OCI-LY1 (cell line): ENCODE results near the gene SERPINA1.

Source experiments
- H2AFZ ChIP-seq: fragments of 200-600 bp; sonication (generic), shearing (Covaris generic); 2 replicates; pipeline ENCODE4 v1.6.0; 2014; ENCODE audit warnings: antibody characterized with exemption, mild to moderate bottlenecking, low read length
- H3F3A ChIP-seq: fragments of 200-600 bp; sonication (generic), shearing (Covaris generic); 2 replicates; pipeline ENCODE4 v1.6.0; 2014; ENCODE audit warnings: mild to moderate bottlenecking, antibody characterized with exemption, low read length, moderate library complexity; ENCODE audit not compliant: insufficient read depth
- H3K27ac ChIP-seq: fragments of 200-600 bp; sonication (generic); 2 replicates; pipeline ENCODE4 v1.5.1; 2014; ENCODE audit warnings: low read length, mixed run types, mild to moderate bottlenecking, low read depth; ENCODE audit not compliant: poor library complexity, severe bottlenecking
- H3K27me3 ChIP-seq: fragments of 200-600 bp; sonication (generic); 2 replicates; pipeline ENCODE4 v1.6.0; 2014; ENCODE audit warnings: antibody characterized with exemption, mild to moderate bottlenecking, low read length, moderate library complexity; ENCODE audit not compliant: insufficient read depth
- H3K36me3 ChIP-seq: fragments of 200-600 bp; sonication (generic); 2 replicates; pipeline ENCODE4 v1.6.1; 2014; ENCODE audit warnings: mild to moderate bottlenecking, antibody characterized with exemption, low read length, moderate library complexity, mixed read lengths; ENCODE audit not compliant: insufficient read depth
- H3K4me1 ChIP-seq: fragments of 200-600 bp; sonication (generic); 2 replicates; pipeline ENCODE4 v1.5.1; 2014; ENCODE audit warnings: mild to moderate bottlenecking, low read length, moderate library complexity; ENCODE audit not compliant: insufficient read depth, severe bottlenecking
- H3K4me2 ChIP-seq: fragments of 200-600 bp; sonication (generic), shearing (Covaris generic); 2 replicates; pipeline ENCODE4 v1.6.1; 2014; ENCODE audit warnings: low read length
- H3K4me3 ChIP-seq: fragments of 200-600 bp; sonication (generic); 2 replicates; pipeline ENCODE4 v1.5.1; 2014; ENCODE audit warnings: low read length, low read depth, mild to moderate bottlenecking, mixed read lengths; ENCODE audit not compliant: poor library complexity, severe bottlenecking
- H3K79me2 ChIP-seq: fragments of 200-600 bp; shearing (Covaris generic); 2 replicates; pipeline ENCODE4 v1.6.1; 2016; ENCODE audit warnings: mixed run types, low read length, mixed read lengths; ENCODE audit not compliant: insufficient read depth
- H3K9ac ChIP-seq: fragments of 200-600 bp; sonication (generic), shearing (Covaris generic); 2 replicates; pipeline ENCODE4 v1.6.1; 2014; ENCODE audit warnings: mild to moderate bottlenecking, low read length, mixed read lengths
- H3K9me2 ChIP-seq: fragments of 200-600 bp; sonication (generic), shearing (Covaris generic); 2 replicates; pipeline ENCODE4 v1.6.1; 2014; ENCODE audit warnings: low read depth, mild to moderate bottlenecking, low read length, mixed read lengths
- H3K9me3 ChIP-seq: fragments of 200-600 bp; shearing (Covaris generic); 2 replicates; pipeline ENCODE4 v1.6.1; 2014; ENCODE audit warnings: low read length, mixed read lengths
- H4K20me1 ChIP-seq: fragments of 200-600 bp; sonication (generic), shearing (Covaris generic); 2 replicates; pipeline ENCODE4 v1.6.0; 2016; ENCODE audit warnings: mild to moderate bottlenecking, low read length; ENCODE audit not compliant: insufficient read depth
- EZH2 ChIP-seq: fragments of 200-600 bp; sonication (generic), shearing (Covaris generic); IDR thresholded peaks from 2 replicates; pipeline ENCODE4 v1.8.0; 2017; ENCODE audit warnings: borderline replicate concordance, mixed run types, mild to moderate bottlenecking, antibody characterized with exemption, low read length, moderate library complexity, mixed read lengths
- TF ChIP-seq, protein P1 (sequence below): fragments of 200-600 bp; sonication (generic), shearing (Covaris generic); IDR thresholded peaks from 2 replicates; pipeline ENCODE4 v1.5.1; 2017; ENCODE audit warnings: mild to moderate bottlenecking, antibody characterized with exemption, low read length, moderate library complexity, mixed read lengths

Gene SERPINA1

GRCh38 chr14:94382099-94382715 lies 6.2 kb downstream of the SERPINA1 start:
- Histone ChIP-seq H3K9me3 (no peaks in the 10 kb centered on the region), H3K27ac (no peak overlapping the region), H4K20me1 (no peaks in the 10 kb centered on the region), H3F3A (no peaks in the 10 kb centered on the region), H3K36me3 (no peaks in the 10 kb centered on the region), H2AFZ (no peak overlapping the region), H3K79me2 (no peaks in the 10 kb centered on the region), H3K4me3 (no peak overlapping the region), H3K9ac (no peak overlapping the region), H3K27me3 (0 out of 2 replicates have a peak, but pooled peaks cover 3% of the 10 kb centered on the region), H3K4me1 (no peaks in the 10 kb centered on the region), H3K4me2 (no peak overlapping the region), H3K9me2 (no peaks in the 10 kb centered on the region)
- TF ChIP-seq EZH2, result no peak
- TF ChIP-seq, protein P1, sequence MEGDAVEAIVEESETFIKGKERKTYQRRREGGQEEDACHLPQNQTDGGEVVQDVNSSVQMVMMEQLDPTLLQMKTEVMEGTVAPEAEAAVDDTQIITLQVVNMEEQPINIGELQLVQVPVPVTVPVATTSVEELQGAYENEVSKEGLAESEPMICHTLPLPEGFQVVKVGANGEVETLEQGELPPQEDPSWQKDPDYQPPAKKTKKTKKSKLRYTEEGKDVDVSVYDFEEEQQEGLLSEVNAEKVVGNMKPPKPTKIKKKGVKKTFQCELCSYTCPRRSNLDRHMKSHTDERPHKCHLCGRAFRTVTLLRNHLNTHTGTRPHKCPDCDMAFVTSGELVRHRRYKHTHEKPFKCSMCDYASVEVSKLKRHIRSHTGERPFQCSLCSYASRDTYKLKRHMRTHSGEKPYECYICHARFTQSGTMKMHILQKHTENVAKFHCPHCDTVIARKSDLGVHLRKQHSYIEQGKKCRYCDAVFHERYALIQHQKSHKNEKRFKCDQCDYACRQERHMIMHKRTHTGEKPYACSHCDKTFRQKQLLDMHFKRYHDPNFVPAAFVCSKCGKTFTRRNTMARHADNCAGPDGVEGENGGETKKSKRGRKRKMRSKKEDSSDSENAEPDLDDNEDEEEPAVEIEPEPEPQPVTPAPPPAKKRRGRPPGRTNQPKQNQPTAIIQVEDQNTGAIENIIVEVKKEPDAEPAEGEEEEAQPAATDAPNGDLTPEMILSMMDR, result no peak

GRCh38 chr14:94381149-94382030 lies 7.0 kb downstream of the SERPINA1 start:
- TF ChIP-seq, protein P1, result no peak
- no peak for TF ChIP-seq EZH2
- Histone ChIP-seq H3K9me2 (no peaks in the 10 kb centered on the region), H3F3A (no peaks in the 10 kb centered on the region), H3K4me1 (no peaks in the 10 kb centered on the region), H3K4me3 (no peak overlapping the region), H3K4me2 (no peak overlapping the region), H3K9me3 (no peaks in the 10 kb centered on the region), H4K20me1 (no peaks in the 10 kb centered on the region), H3K27ac (no peak overlapping the region), H2AFZ (no peak overlapping the region), H3K36me3 (no peaks in the 10 kb centered on the region), H3K79me2 (no peaks in the 10 kb centered on the region), H3K9ac (no peak overlapping the region), H3K27me3 (0 out of 2 replicates have a peak, but pooled peaks cover 3% of the 10 kb centered on the region)

DNA sequence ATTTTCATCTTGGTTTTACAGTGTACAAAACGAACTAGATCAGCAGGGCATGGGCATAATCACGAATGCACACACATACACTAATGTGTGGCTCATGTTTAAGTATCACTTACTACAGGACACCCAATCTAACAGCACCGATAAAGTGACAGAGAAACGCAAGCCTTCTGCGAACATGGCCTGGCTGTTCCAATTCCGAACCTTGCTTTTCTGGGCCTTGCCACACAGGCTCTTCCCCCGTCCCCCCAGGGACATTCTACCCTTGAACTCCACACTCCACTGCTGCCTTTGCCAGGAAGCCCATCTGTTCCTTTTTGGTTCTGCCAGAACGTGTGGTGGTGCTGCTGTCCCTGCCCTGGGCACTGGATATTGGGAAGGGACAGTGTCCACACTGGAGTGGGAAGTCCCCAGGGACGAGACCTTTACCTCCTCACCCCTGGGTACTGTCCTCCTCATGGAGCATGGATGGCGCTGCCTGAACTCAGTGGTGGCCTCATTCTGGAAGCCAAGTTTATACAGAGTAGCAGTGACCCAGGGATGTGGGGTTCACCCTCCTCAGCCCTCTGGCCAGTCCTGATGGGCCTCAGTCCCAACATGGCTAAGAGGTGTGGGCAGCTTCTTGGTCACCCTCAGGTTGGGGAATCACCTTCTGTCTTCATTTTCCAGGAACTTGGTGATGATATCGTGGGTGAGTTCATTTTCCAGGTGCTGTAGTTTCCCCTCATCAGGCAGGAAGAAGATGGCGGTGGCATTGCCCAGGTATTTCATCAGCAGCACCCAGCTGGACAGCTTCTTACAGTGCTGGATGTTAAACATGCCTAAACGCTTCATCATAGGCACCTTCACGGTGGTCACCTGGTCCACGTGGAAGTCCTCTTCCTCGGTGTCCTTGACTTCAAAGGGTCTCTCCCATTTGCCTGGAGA lies 7.9 kb downstream of the SERPINA1 start:
- Histone ChIP-seq H3K9me3 (no peaks in the 10 kb centered on the region), H4K20me1 (no peaks in the 10 kb centered on the region), H3K4me2 (no peak overlapping the region), H2AFZ (no peak overlapping the region), H3K27me3 (0 out of 2 replicates have a peak, but pooled peaks cover 3% of the 10 kb centered on the region), H3K9me2 (no peaks in the 10 kb centered on the region), H3K9ac (no peak overlapping the region), H3K79me2 (no peaks in the 10 kb centered on the region), H3K27ac (no peak overlapping the region), H3K4me3 (no peak overlapping the region), H3K4me1 (no peaks in the 10 kb centered on the region), H3K36me3 (no peaks in the 10 kb centered on the region), H3F3A (no peaks in the 10 kb centered on the region)
- TF ChIP-seq EZH2, result no peak
- TF ChIP-seq, protein P1, result no peak
